Keratinocyte (primary cell): ENCODE measurements around the gene PHACTR1.

Experiments used
- CTCF ChIP-seq, 3 experiments: IDR thresholded peaks in 1 of 3; conservative IDR thresholded peaks in 1 of 3; optimal IDR thresholded peaks in 1 of 3; 2 replicates in 2 of 3; 3 replicates in 1 of 3; pipeline versions ENCODE3 to v1.5.1; 2011; ENCODE audit warnings: low read length in 3 of 3, mild to moderate bottlenecking in 3 of 3, moderate library complexity in 2 of 3, control low read depth in 1 of 3, inconsistent platforms in 1 of 3; ENCODE audit not compliant: insufficient read depth in 2 of 3; ENCODE audit errors: extremely low read depth in 1 of 3
- EZH2 ChIP-seq: IDR thresholded peaks from one replicate; pipeline ENCODE4 v1.6.1; 2012; ENCODE audit warnings: inconsistent platforms, mild to moderate bottlenecking, low read length, moderate library complexity

- TF ChIP-seq EZH2, result no peak
- TF ChIP-seq CTCF (optimal IDR thresholded peaks at IDR 0.05 in 1 of 3, IDR thresholded peaks at IDR 0.05 in 1 of 3, conservative IDR thresholded peaks at IDR 0.05 in 1 of 3; ENCODE audit: extremely low read depth in 1 of 3, insufficient read depth in 2 of 3, low read length in 3 of 3), result no peak
Measured at GRCh38 chr6:13004601-13005000, 288.0 kb downstream of the PHACTR1 start.
